Stimulated activated CD4-positive, alpha-beta T cell treated with anti-CD3 and anti-CD28 coated beads, TNF-alpha, amount 100 ng/mL, for 1 hour (primary cell): ENCODE results near the gene UBR7.
"Not testable (repeated sequence)": the region's sequence is repeated elsewhere in the genome, so short reads cannot be mapped to it uniquely, and the experiment has no call there.

ENCODE experiments used
- DNase-seq, 3 donors: peaks; one replicate each; pipeline ENCODE4 v3.0.0-alpha.2; 2020; ENCODE audit warnings: low read depth in 3 of 3, low spot score in 1 of 3

Gene UBR7

GRCh38 chr14:93186956-93187355, 20.1 kb upstream of the UBR7 start:
- DNase-seq: no peak

GRCh38 chr14:93195316-93195999, 11.6 kb upstream of the UBR7 start:
- no peak for DNase-seq

- DNase-seq: no peak
Observed at GRCh38 chr14:93199031-93199430, 8.0 kb upstream of the UBR7 start.

- DNase-seq: no peak
Observed at GRCh38 chr14:93200553-93200952, 6.5 kb upstream of the UBR7 start.

- no peak for DNase-seq
Observed at GRCh38 chr14:93201155-93201704, 5.8 kb upstream of the UBR7 start.

- no peak for DNase-seq
Observed at GRCh38 chr14:93207468-93208308, 632 bp downstream of the UBR7 start.

- no peak for DNase-seq
Observed at GRCh38 chr14:93212432-93212831, 5.4 kb downstream of the UBR7 start.

GRCh38 chr14:93214598-93214997, 7.5 kb downstream of the UBR7 start:
- no peak for DNase-seq

- no peak for DNase-seq
Observed at GRCh38 chr14:93219103-93219726, 12.2 kb downstream of the UBR7 start.

- DNase-seq: no peak
Observed at GRCh38 chr14:93220509-93220908, 13.5 kb downstream of the UBR7 start.

- no peak for DNase-seq
Observed at GRCh38 chr14:93223565-93223964, 16.5 kb downstream of the UBR7 start.

- DNase-seq: no peak
Observed at GRCh38 chr14:93228550-93228949, 21.5 kb downstream of the UBR7 start.

- no peak for DNase-seq
Observed at GRCh38 chr14:93230539-93230938, 23.5 kb downstream of the UBR7 start.

- DNase-seq: no peak
Observed at GRCh38 chr14:93231129-93231979, 24.3 kb downstream of the UBR7 start.

GRCh38 chr14:93232159-93232558, 25.1 kb downstream of the UBR7 start:
- DNase-seq: no peak

GRCh38 chr14:93233078-93233477, 26.0 kb downstream of the UBR7 start:
- DNase-seq: not testable (repeated sequence)

- no peak for DNase-seq
Observed at GRCh38 chr14:93234798-93235197, 27.7 kb downstream of the UBR7 start.

GRCh38 chr14:93239869-93240677, 33.0 kb downstream of the UBR7 start:
- DNase-seq: no peak

GRCh38 chr14:93240678-93241000, 33.6 kb downstream of the UBR7 start:
- no peak for DNase-seq

GRCh38 chr14:93245764-93246420, 38.8 kb downstream of the UBR7 start:
- DNase-seq: no peak
